HG03097 (cell line): ENCODE data around the gene DAPL1.

Experiments used
- ATAC-seq: cut with Tn5 transposase; IDR thresholded peaks from one replicate; pipeline ENCODE4 v1.9.1; 2021; ENCODE audit not compliant: unreplicated experiment, low FRiP score

The DAPL1 gene

GRCh38 chr2:158776231-158776630 lies 18.9 kb upstream of the DAPL1 start:
- no peak for ATAC-seq

GRCh38 chr2:158777077-158777476 lies 18.0 kb upstream of the DAPL1 start:
- ATAC-seq = no peak

DNA sequence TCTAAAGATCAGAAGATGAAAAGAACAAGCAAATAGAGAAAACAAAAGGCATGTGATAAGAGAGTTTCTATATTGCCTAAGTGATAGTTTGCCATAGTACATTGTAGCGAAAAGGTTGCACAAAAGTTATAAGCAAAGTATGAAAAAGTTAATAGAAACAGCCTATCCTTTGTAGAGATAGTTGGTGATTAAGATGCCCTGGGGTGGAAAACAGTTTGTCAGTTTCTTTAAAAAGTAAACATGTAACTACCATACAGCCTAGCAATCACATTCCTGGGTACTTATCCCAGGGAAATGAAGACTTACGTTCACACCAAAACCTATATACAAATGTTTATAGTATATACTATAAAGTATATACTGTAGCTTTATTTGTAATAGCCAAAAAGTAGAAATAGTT lies 16.9 kb upstream of the DAPL1 start:
- ATAC-seq = no peak

DNA sequence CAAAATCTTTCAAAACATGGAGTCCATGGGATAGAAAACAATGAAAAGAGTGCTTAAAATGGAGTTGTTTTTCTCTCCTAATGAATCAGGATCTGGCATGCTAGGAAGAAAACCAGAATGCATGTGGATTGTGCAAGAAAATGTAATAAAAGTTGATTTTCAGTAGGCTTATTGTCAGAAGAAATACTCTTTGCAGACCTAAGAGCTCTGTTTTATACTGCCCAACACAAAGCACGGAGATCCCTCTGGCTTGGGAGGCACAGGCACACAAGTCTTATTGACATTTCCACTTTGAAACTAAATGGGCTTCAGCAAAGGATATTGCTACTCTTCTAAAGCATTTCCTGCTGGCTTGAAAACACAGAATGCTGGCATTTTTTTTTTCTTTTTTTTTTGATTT lies 15.5 kb upstream of the DAPL1 start:
- ATAC-seq = no peak

- ATAC-seq = no peak
Measured at GRCh38 chr2:158781353-158781961, 13.7 kb upstream of the DAPL1 start.

DNA sequence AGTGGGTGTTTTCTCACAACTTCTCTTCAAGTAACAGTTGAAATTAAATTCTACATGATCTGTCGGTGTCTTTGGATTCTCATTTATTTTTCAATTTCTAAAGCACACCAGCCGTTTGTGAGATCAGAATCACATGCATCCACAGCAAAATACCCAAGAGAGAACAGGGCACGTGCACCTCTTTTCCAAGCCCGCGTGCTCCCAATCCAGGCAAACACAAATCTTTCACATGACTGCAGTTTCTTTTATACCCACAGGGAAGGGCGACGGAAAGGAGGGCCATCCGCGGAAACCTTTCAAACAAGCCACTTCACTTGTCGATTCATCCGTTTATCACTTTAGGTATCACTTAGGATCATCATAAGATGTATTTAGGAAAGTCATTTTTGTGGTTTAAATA lies 13.0 kb upstream of the DAPL1 start:
- ATAC-seq = no peak

DNA sequence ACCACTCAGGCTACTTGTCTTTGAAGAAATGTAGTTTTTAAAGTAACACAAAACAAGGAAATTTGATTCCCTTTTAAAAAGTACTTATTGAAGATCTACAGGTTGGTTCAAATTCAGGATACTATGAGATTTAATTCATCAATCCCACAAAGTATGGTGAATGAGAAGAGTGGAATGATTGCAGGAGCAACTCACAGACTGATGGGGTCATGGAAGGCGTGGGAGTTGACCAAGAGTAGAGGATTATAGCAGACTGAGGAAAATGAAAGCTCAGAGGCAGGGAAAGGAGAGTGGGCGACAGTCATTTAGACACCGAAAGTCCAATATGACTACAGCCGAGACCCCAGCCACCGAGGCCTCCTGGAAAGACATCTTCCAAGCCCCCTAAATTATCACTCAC lies 12.5 kb upstream of the DAPL1 start:
- no peak for ATAC-seq

- ATAC-seq = no peak
Measured at GRCh38 chr2:158783923-158784322, 11.2 kb upstream of the DAPL1 start.

- no peak for ATAC-seq
Measured at GRCh38 chr2:158786897-158787296, 8.2 kb upstream of the DAPL1 start.

- no peak for ATAC-seq
Measured at GRCh38 chr2:158788951-158789350, 6.2 kb upstream of the DAPL1 start.

DNA sequence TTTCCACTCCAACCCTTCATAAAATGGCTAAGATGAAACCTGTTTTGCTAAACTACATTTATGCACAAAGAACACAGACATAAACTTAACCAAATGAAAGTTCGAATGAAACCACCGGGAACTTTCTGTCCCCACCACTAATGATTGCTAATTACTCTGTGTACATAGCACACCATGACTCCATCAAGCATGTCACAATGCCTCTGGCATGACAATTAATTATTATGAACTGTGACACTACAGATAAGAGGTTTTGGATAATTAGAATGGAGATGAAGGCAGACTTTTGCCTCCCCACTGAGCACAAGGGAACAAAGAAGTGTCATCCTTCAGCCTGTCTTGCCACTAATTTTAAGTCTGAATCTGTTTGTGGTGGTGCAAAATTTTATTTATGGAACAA lies 1.5 kb downstream of the DAPL1 start:
- no peak for ATAC-seq

DNA sequence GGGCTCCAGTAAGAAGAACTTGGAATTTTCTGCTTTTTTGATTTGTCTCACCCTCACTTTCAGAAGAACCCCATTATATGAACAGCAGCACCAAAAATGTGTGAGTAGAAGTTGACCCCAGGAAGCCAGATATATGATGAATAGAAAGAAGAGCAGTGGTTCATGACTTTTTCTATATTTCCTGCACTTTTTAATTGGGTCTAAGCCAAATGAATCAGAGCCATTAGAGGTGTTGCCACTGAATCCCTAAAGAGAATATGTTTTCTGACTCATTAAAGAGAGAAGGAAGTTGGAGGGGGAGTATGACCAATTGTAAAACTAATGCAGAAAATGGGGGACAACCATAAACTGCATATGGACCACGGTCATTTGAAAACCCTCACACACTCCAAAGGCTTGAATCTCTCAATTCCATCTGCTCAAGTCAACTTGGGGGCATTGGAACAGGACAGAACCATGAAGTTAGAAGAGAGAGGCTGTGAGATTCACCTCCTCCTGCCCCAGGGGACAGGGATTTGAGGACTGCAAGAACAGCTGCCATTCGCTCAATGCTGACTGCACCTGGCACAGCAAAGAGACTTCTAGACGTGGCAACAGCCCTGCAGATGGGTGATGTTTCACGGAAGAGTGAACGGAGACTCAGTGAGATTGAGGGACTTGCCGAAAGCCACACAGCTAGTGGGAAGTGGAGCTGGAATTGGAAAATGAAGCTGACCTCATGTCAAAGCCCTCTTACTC lies 3.0 kb downstream of the DAPL1 start:
- no peak for ATAC-seq

- ATAC-seq = no peak
Measured at GRCh38 chr2:158799181-158799580, 4.1 kb downstream of the DAPL1 start.

GRCh38 chr2:158803506-158803905 lies 8.4 kb downstream of the DAPL1 start:
- ATAC-seq = no peak

GRCh38 chr2:158805255-158805654 lies 10.1 kb downstream of the DAPL1 start:
- ATAC-seq = no peak

DNA sequence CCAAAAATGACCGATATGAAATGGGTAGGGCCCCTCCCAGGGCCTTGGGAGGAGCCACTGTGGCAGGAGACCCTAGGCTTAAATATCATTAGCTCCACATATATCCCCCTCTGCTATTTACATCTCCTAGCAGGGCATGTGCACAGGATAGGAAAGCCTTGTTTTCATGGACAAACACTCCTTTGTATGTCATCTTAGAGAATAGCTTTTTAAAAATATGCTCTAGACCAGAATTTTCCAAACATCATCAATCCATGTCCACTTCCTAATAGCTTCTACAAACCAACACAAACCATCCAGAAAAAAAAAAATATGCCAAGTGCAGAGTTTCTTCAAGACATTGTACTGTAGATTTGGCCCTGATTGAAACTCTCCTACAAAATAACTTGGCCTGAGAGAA lies 10.8 kb downstream of the DAPL1 start:
- no peak for ATAC-seq

DNA sequence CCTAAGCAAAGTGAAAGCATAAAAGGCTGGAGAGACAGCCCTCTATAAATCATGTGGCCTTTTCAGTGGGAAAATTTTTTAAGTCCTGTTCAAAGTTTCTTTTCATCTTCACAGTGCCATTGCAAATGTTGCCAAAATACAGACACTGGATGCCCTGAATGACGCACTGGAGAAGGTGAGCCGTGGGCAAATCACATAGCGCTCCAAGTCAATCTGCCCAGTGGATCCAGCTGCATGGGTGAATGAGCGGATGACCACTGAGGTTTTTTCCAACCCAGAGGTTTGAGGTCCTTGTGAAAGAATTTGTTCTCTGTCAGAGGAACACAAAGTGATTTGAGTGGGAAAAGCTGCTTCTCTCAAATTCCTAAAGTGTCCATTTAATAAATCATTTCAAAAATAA lies 11.8 kb downstream of the DAPL1 start:
- ATAC-seq = no peak

DNA sequence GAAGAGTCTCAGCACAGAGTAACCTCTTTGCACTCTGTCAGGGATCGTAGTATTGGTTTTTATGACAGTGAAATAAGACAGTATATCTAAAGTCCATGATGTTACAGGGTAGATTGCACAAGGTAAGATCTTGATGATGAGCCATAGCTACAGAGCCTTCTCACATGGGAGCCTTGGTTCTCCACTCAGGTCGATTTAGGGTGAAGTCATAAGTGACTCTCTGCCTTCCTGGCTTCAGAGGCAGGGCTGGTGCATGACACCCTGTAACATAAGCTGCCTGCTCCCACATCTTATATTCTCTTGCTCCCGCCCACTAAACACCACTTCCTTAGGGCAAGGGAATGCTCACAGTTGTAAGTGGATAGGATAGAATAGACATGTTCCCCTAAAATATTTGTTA lies 13.3 kb downstream of the DAPL1 start:
- ATAC-seq = no peak

GRCh38 chr2:158809816-158810215 lies 14.7 kb downstream of the DAPL1 start:
- no peak for ATAC-seq

- ATAC-seq = no peak
Measured at GRCh38 chr2:158810731-158811460, 15.8 kb downstream of the DAPL1 start.

DNA sequence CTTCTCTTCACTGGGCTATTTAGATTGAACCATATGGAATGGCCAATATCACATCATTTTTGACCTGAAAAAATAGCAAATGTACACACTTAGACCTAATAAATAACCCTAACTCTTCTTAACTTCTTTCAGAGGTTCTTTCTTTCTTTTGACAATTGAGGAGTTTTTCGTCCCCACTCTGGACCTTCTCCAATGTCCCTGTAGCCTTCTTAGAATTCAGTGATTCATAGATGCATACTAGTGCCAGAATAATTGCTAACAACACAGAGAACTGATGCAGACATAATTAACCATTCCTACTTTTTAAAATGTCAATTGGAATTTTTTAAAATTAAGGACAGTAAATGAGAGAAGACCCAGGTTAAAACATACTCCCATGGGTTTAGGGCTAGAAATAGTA lies 20.0 kb downstream of the DAPL1 start:
- no peak for ATAC-seq

- no peak for ATAC-seq
Measured at GRCh38 chr2:158815658-158816057, 20.5 kb downstream of the DAPL1 start.
